ENCODE measurements around the gene EPB42. TPM values are rescaled to one million over a fixed set of nuclear protein-coding genes. Genes with fewer than 3 reads are reported as not detected.
"Not testable (repeated sequence)": the region's sequence is repeated elsewhere in the genome, so short reads cannot be mapped to it uniquely, and the experiment has no call there.

The EPB42 gene
- total and polyA plus RNA-seq, 10 donors, result 0.11 to 31.5 (median 1.6) TPM

DNA sequence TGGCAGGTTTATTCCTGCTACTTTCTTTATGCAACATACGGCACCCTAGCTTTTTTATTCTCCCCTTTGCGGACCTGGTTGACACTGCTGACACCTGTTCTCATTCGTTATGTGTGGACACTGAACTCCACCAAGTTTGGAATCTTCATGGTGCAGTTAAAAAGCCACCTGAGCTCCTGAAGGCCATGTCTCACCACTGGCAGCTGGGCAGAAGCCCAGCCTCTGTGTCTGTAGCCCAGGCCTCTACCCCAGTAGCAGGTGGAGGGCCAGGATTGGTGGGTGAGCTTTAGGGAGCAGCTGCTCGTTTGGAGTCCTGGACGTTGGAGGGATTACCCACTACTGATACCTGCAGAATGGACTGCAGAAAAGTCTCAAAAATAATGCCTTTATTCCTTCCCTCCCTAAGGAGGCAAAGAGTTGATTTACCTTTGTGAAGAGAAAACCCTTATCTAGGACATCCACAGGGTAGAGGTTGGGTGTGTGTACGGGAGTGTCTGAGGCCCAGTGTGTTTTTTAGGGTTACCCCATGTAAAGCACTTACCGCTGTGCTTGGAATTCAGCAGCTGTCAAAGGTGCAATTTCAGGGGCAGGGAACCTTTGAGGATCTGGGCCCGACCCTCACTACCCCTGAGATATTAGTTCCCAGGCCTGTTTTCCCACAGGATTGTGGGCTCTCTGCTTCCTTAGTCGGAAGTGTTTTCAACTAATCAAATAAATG, 36.3 kb downstream of the EPB42 start:
- Histone ChIP-seq H3K9me3 (no peaks in the 10 kb centered on the region), H3K4me3 (peak overlapping the region in 5 of 8 donors; percentile 62 to 84 (median 71)), H3K4me1 (peaks cover 19 to 46% (median 35%) of the 10 kb centered on the region in 6 donors), H3K27me3 (replicated peaks in 1 of 7) (no peaks in the 10 kb centered on the region), H3K36me3 (peaks cover 0 to 66% (median 18%) of the 10 kb centered on the region in 6 donors), H3K27ac (peak overlapping the region; percentile 92 to 99 (median 96))
- intact Hi-C loops (cut with DNase I; ENCODE audit: low total_unique reads), result no loop called here
- DNase-seq, result no peak
- TF ChIP-seq POLR2A (IDR thresholded peaks at IDR 0.05) (no peak), CTCF (IDR thresholded peaks at IDR 0.05 in 8 of 11, conservative IDR thresholded peaks at IDR 0.05 in 3 of 11) (no peak), POLR2AphosphoS5 (IDR thresholded peaks at IDR 0.05) (no peak)
- WGBS, 5 donors, result 74 to 89% (median 85%) methylated on average over 9 of the region's 9 CpGs

GRCh38 chr15:43183270-43183669, 37.5 kb downstream of the EPB42 start:
- no peak for TF ChIP-seq POLR2A (IDR thresholded peaks at IDR 0.05)
- TF ChIP-seq POLR2AphosphoS5 (IDR thresholded peaks at IDR 0.05), result no peak
- TF ChIP-seq CTCF (IDR thresholded peaks at IDR 0.05 in 8 of 11, conservative IDR thresholded peaks at IDR 0.05 in 3 of 11), result no peak
- Histone ChIP-seq H3K36me3 (peaks cover 0 to 65% (median 12%) of the 10 kb centered on the region in 6 donors), H3K4me3 (no peak overlapping the region), H3K27me3 (replicated peaks in 1 of 7) (no peaks in the 10 kb centered on the region), H3K9me3 (no peaks in the 10 kb centered on the region), H3K4me1 (peaks cover 19 to 35% (median 31%) of the 10 kb centered on the region in 6 donors), H3K27ac (no peak overlapping the region)
- DNase-seq, result no peak
- whole genome bisulfite sequencing, 5 donors, result 77 to 87% (median 79%) methylated on average over 3 of the region's 3 CpGs
- intact Hi-C loops (cut with DNase I; ENCODE audit: low total_unique reads), result no loop called here

DNA sequence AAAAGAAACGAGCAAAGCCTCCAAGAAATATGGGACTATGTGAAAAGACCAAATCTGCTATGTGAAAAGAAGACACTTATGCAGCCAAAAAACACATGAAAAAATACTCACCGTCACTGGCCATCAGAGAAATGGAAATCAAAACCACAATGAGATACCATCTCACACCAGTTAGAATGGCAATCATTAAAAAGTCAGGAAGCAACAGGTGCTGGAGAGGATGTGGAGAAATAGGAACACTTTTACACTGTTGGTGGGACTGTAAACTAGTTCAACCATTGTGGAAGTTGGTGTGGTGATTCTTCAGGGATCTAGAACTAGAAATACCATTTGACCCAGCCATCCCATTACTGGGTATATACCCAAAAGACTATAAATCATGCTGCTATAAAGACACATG, 43.7 kb downstream of the EPB42 start:
- H3K27ac ChIP-seq; H3K9me3 ChIP-seq; DNase-seq; H3K4me3 ChIP-seq; H3K4me1 ChIP-seq; H3K27me3 ChIP-seq (replicated peaks in 1 of 7); intact Hi-C loops (cut with DNase I; ENCODE audit: low total_unique reads): not testable (repeated sequence)
- 81 to 95% (median 88%) methylated on average over 2 of the region's 2 CpGs for WGBS, 5 donors
- H3K36me3 ChIP-seq, result peaks cover 0 to 89% (median 29%) of the 10 kb centered on the region in 6 donors

DNA sequence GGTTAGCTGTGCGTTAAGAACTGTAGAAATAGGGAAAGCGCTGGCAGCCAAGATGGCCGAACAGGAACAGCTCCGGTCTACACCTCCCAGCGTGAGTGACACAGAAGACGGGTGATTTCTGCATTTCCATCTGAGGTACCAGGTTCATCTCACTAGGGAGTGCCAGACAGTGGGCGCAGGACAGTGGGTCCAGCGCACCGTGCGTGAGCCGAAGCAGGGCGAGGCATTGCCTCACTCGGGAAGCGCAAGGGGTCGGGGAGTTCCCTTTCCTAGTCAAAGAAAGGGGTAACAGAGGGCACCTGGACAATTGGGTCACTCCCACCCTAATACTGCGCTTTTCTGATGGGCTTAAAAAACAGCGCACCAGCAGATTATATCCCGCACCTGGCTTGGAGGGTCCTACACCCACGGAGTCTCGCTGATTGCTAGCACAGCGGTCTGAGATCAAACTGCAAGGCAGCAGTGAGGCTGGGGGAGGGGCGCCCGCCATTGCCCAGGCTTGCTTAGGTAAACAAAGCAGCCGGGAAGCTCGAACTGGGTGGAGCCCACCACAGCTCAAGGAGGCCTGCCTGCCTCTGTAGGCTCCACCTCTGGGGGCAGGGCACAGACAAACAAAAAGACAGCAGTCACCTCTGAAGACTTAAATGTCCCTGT, 45.0 kb downstream of the EPB42 start:
- DNase-seq; H3K4me1 ChIP-seq; H3K4me3 ChIP-seq; intact Hi-C loops (cut with DNase I; ENCODE audit: low total_unique reads); H3K27me3 ChIP-seq (replicated peaks in 1 of 7); H3K27ac ChIP-seq: not testable (repeated sequence)
- H3K36me3 ChIP-seq, result peaks cover 0 to 89% (median 31%) of the 10 kb centered on the region in 6 donors
- H3K9me3 ChIP-seq, result peaks cover 0 to 18% (median 8%) of the 10 kb centered on the region in 8 donors
- WGBS, 5 donors, result 94 to 98% (median 96%) methylated on average over 21 to 24 of the region's 25 CpGs

GRCh38 chr15:43169888-43170287, 50.9 kb downstream of the EPB42 start:
- no peak overlapping the region for H3K4me3 ChIP-seq
- peaks cover 0 to 93% (median 40%) of the 10 kb centered on the region in 6 donors for H3K36me3 ChIP-seq
- DNase-seq, result no peak
- peaks cover 0 to 19% (median 8%) of the 10 kb centered on the region in 8 donors for H3K9me3 ChIP-seq
- no peak overlapping the region for H3K27ac ChIP-seq
- TF ChIP-seq POLR2AphosphoS5 (IDR thresholded peaks at IDR 0.05) (no peak), POLR2A (IDR thresholded peaks at IDR 0.05) (no peak), CTCF (IDR thresholded peaks at IDR 0.05 in 8 of 11, conservative IDR thresholded peaks at IDR 0.05 in 3 of 11) (no peak)
- intact Hi-C loops (cut with DNase I; ENCODE audit: low total_unique reads), result no loop called here
- H3K4me1 ChIP-seq, result no peaks in the 10 kb centered on the region
- no peaks in the 10 kb centered on the region for H3K27me3 ChIP-seq (replicated peaks in 1 of 7)
- 86 to 92% (median 89%) methylated on average over 4 of the region's 4 CpGs for WGBS, 5 donors
